ENCODE measurements around the gene DNAI4. TPM values are rescaled to one million over a fixed set of nuclear protein-coding genes. Genes with fewer than 3 reads are reported as not detected.
"Not testable (repeated sequence)": the region's sequence is repeated elsewhere in the genome, so short reads cannot be mapped to it uniquely, and the experiment has no call there.

Gene DNAI4
- total and polyA plus RNA-seq, 4 donors, result 0.63 to 24.2 (median 11.9) TPM

DNA sequence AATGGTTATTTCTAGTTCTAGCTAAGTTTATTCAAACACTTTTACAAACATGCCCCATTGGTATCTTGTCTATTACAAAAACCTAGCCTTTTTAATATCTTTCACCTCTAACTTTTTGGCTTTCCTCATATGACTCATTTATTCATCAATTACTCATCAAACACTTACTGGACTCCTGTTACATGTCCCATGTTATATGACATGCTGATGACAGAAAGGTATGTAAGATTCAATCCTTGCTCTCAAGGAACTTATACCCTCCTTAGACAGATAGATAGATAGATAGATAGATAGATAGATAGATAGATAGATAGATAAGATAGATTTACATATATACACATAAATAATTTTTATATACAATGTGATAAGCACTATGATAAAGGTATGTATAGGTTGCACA, 89.7 kb downstream of the DNAI4 start:
- DNase-seq, result no peak
- no peak for ATAC-seq (ENCODE audit: low FRiP score)
- H3K27me3 ChIP-seq (ENCODE audit: control insufficient read depth in 1 of 2, insufficient read depth in 2 of 2, low read length in 1 of 2), result no peaks in the 10 kb centered on the region
- intact Hi-C loops (cut with DNase I), result no loop called here
- H3K4me1 ChIP-seq (ENCODE audit: control insufficient read depth in 1 of 2, insufficient read depth in 2 of 2, low read length in 2 of 2), result no peaks in the 10 kb centered on the region
- no peak overlapping the region for H3K27ac ChIP-seq (ENCODE audit: low read depth in 1 of 2, low read length in 2 of 2)
- H3K9me3 ChIP-seq (ENCODE audit: control insufficient read depth, low read length), result no peaks in the 10 kb centered on the region
- no peaks in the 10 kb centered on the region for H3K36me3 ChIP-seq (ENCODE audit: control insufficient read depth in 1 of 2, insufficient read depth in 2 of 2, low read length in 1 of 2)
- H3K4me3 ChIP-seq (ENCODE audit: low read length in 2 of 2), result no peak overlapping the region

DNA sequence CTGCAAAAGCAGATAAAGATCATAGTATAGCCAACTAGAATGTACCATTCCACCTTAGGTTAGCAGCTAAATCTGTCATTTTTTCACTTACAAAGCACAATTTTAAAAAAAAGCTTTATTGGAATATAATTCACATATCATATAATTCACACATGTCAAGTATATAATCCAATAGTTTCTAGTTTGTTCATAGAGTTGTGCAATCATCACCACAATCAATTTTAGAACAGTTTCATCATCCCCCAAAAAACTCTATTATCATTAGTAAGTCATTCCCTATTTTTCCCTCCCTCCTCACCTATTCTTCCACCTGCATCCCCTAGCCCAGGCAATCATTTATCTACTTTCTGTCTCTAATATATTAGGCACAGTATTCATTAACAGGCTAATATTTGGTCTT, 91.5 kb downstream of the DNAI4 start:
- DNase-seq, result no peak
- no peaks in the 10 kb centered on the region for H3K9me3 ChIP-seq (ENCODE audit: control insufficient read depth, low read length)
- intact Hi-C loops (cut with DNase I), result no loop called here
- no peaks in the 10 kb centered on the region for H3K4me1 ChIP-seq (ENCODE audit: control insufficient read depth in 1 of 2, insufficient read depth in 2 of 2, low read length in 2 of 2)
- no peak overlapping the region for H3K4me3 ChIP-seq (ENCODE audit: low read length in 2 of 2)
- H3K36me3 ChIP-seq (ENCODE audit: control insufficient read depth in 1 of 2, insufficient read depth in 2 of 2, low read length in 1 of 2), result no peaks in the 10 kb centered on the region
- no peaks in the 10 kb centered on the region for H3K27me3 ChIP-seq (ENCODE audit: control insufficient read depth in 1 of 2, insufficient read depth in 2 of 2, low read length in 1 of 2)
- H3K27ac ChIP-seq (ENCODE audit: low read depth in 1 of 2, low read length in 2 of 2), result no peak overlapping the region
- ATAC-seq (ENCODE audit: low FRiP score), result no peak

DNA sequence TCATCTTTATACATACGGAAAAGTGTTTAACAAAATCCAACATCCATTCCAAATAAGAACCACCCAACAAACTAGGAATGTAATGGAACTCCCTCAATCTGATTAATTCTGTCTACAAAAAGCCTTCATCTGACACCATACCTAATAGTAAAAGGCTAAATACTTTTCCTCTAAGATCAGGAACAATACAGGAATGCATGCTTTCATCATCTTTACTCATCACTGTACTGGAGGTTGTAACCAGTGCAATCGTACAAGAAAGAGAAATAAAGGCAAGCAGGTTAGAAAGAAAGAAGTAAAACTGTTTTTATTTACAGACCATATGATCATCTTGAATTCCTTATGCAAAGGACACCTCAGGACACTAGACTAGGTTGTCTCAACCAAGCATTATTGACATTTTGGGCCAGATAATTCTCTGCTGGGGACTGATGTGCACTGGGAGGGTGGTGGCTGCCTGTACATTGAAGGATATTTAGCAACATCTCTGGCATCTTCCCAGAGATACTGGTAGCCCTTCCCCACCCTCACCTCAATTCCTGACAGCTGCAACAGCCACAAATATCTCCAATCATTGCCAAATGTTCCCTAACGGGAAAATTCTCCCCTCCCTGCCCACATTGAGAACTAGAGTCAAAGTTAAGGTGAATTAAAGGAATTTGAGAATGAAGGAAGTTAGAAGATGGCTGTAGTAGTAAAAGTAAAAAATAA, 93.0 kb downstream of the DNAI4 start:
- no peak for ATAC-seq (ENCODE audit: low FRiP score)

DNA sequence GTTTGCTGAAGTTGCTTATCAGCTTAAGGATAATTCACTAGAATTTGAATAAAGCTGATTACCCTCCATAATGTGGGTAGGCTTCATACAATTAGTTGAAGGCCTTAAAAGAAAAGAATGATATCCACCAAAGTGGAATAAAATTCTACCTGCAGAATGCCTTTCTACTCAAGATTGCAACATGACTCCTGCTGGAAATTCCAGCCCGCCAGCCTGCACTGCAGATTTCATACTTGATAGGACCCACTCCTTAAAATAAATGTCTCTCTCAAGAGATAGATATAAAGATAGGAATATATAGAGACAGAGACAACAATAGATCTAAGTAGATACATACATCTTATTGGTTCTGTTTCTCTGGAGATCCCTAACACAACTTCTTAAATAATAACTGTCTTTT, 99.9 kb downstream of the DNAI4 start:
- DNase-seq (no peak), ATAC-seq (ENCODE audit: low FRiP score) (no peak)
- no peaks in the 10 kb centered on the region for H3K36me3 ChIP-seq (ENCODE audit: control insufficient read depth in 1 of 2, insufficient read depth in 2 of 2, low read length in 1 of 2)
- no peaks in the 10 kb centered on the region for H3K4me1 ChIP-seq (ENCODE audit: control insufficient read depth in 1 of 2, insufficient read depth in 2 of 2, low read length in 2 of 2)
- H3K9me3 ChIP-seq (ENCODE audit: control insufficient read depth, low read length), result no peaks in the 10 kb centered on the region
- WGBS, 2 donors, result 96 to 100% methylated on average over 1 of the region's 1 CpG
- intact Hi-C loops (cut with DNase I), result no loop called here
- H3K27me3 ChIP-seq (ENCODE audit: control insufficient read depth in 1 of 2, insufficient read depth in 2 of 2, low read length in 1 of 2), result no peaks in the 10 kb centered on the region
- no peak overlapping the region for H3K27ac ChIP-seq (ENCODE audit: low read depth in 1 of 2, low read length in 2 of 2)
- no peak overlapping the region for H3K4me3 ChIP-seq (ENCODE audit: low read length in 2 of 2)

More for the DNA sequence above, 93.0 kb downstream of the DNAI4 start:
- no peak for DNase-seq
- H3K36me3 ChIP-seq (ENCODE audit: control insufficient read depth in 1 of 2, insufficient read depth in 2 of 2, low read length in 1 of 2), result no peaks in the 10 kb centered on the region
- H3K9me3 ChIP-seq (ENCODE audit: control insufficient read depth, low read length), result no peaks in the 10 kb centered on the region
- H3K27me3 ChIP-seq (ENCODE audit: control insufficient read depth in 1 of 2, insufficient read depth in 2 of 2, low read length in 1 of 2), result no peaks in the 10 kb centered on the region
- no peak overlapping the region for H3K27ac ChIP-seq (ENCODE audit: low read depth in 1 of 2, low read length in 2 of 2)
- no peak overlapping the region for H3K4me3 ChIP-seq (ENCODE audit: low read length in 2 of 2)
- WGBS, 2 donors, result 77 to 81% methylated on average over 3 of the region's 3 CpGs
- intact Hi-C loops (cut with DNase I), result no loop called here
- H3K4me1 ChIP-seq (ENCODE audit: control insufficient read depth in 1 of 2, insufficient read depth in 2 of 2, low read length in 2 of 2), result no peaks in the 10 kb centered on the region

DNA sequence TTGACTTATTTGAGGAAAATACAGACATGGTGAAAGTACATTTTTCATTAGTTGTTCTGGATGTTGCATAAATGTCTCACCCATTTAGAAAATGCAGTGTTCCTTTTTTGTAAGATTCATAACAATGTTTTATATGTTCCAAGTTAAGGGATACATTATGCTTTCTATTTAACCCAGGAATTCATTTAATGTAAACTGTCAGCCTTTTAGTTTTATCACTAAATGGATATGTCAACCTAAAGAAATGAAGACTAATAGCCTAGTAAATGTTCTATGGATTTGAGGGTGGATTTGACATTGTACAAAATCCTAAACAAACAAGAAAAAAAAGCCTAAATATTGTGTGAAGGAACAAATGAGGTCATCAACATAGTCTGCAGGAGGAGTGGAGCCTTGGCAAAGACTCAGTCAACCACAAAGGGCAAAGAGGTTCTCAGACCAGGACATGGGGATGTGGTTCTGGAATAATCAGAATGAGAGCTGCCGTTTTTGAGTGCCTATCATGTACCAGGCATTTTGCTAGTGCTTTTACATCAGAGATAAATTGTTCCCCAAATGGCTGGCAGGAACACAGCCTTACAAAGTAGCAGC, 114.8 kb downstream of the DNAI4 start:
- no peak for ATAC-seq (ENCODE audit: low FRiP score)

DNA sequence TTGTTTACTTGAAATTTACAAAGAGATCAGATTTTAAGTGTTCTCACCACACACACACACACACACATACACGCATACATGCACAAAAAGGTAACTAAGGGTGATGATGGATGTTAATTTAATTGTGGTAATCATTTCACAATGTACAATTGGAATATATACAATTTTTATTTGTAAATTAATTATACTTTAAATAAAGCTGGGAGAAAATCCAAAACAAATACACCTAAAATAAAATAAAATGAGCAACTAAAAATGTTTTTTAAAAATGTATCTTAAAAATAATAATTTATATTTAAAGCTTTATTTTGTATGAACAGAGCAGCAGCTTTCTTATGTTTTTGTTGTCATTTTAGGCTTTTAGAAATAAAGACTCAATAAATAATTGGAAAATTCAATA, 115.4 kb downstream of the DNAI4 start:
- 87 to 94% methylated on average over 1 of the region's 1 CpG for WGBS, 2 donors
- no peaks in the 10 kb centered on the region for H3K27me3 ChIP-seq (ENCODE audit: control insufficient read depth in 1 of 2, insufficient read depth in 2 of 2, low read length in 1 of 2)
- DNase-seq, result no peak
- intact Hi-C loops (cut with DNase I), result no loop called here
- H3K36me3 ChIP-seq (ENCODE audit: control insufficient read depth in 1 of 2, insufficient read depth in 2 of 2, low read length in 1 of 2), result no peaks in the 10 kb centered on the region
- peaks cover under 1% of the 10 kb centered on the region for H3K9me3 ChIP-seq (ENCODE audit: control insufficient read depth, low read length)
- no peak overlapping the region for H3K4me3 ChIP-seq (ENCODE audit: low read length in 2 of 2)
- H3K4me1 ChIP-seq (ENCODE audit: control insufficient read depth in 1 of 2, insufficient read depth in 2 of 2, low read length in 2 of 2), result no peaks in the 10 kb centered on the region
- H3K27ac ChIP-seq (ENCODE audit: low read depth in 1 of 2, low read length in 2 of 2), result no peak overlapping the region
- no peak for ATAC-seq (ENCODE audit: low FRiP score)

More for the DNA sequence above, 114.8 kb downstream of the DNAI4 start:
- WGBS, 2 donors, result 34 to 73% methylated on average over 1 of the region's 1 CpG
- Histone ChIP-seq H3K9me3 (ENCODE audit: control insufficient read depth, low read length) (no peaks in the 10 kb centered on the region), H3K27ac (ENCODE audit: low read depth in 1 of 2, low read length in 2 of 2) (no peak overlapping the region), H3K4me3 (ENCODE audit: low read length in 2 of 2) (no peak overlapping the region), H3K27me3 (ENCODE audit: control insufficient read depth in 1 of 2, insufficient read depth in 2 of 2, low read length in 1 of 2) (no peaks in the 10 kb centered on the region), H3K36me3 (ENCODE audit: control insufficient read depth in 1 of 2, insufficient read depth in 2 of 2, low read length in 1 of 2) (no peaks in the 10 kb centered on the region), H3K4me1 (ENCODE audit: control insufficient read depth in 1 of 2, insufficient read depth in 2 of 2, low read length in 2 of 2) (no peaks in the 10 kb centered on the region)
- no peak for DNase-seq
- intact Hi-C loops (cut with DNase I), result no loop called here

DNA sequence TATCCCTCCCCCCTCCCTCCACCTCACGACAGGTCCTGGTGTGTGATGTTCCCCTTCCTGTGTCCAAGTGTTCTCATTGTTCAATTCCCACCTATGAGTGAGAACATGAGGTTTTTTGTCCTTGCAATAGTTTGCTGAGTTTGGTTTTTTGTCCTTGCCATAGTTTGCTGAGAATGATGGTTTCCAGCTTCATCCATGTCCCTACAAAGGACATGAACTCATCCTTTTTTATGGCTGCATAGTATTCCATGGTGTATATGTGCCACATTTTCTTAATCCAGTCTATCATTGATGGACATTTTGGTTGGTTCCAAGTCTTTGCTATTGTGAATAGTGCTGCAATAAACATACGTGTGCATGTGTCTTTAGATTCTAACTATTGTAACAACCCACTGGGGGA, 128.8 kb downstream of the DNAI4 start:
- H3K4me3 ChIP-seq (ENCODE audit: low read length in 2 of 2); H3K27ac ChIP-seq (ENCODE audit: low read depth in 1 of 2, low read length in 2 of 2); intact Hi-C loops (cut with DNase I); H3K9me3 ChIP-seq (ENCODE audit: control insufficient read depth, low read length); H3K36me3 ChIP-seq (ENCODE audit: control insufficient read depth in 1 of 2, insufficient read depth in 2 of 2, low read length in 1 of 2); ATAC-seq (ENCODE audit: low FRiP score); DNase-seq; H3K27me3 ChIP-seq (ENCODE audit: control insufficient read depth in 1 of 2, insufficient read depth in 2 of 2, low read length in 1 of 2); H3K4me1 ChIP-seq (ENCODE audit: control insufficient read depth in 1 of 2, insufficient read depth in 2 of 2, low read length in 2 of 2): not testable (repeated sequence)
- 90% methylated on average over 2 of the region's 2 CpGs for WGBS, 2 donors

DNA sequence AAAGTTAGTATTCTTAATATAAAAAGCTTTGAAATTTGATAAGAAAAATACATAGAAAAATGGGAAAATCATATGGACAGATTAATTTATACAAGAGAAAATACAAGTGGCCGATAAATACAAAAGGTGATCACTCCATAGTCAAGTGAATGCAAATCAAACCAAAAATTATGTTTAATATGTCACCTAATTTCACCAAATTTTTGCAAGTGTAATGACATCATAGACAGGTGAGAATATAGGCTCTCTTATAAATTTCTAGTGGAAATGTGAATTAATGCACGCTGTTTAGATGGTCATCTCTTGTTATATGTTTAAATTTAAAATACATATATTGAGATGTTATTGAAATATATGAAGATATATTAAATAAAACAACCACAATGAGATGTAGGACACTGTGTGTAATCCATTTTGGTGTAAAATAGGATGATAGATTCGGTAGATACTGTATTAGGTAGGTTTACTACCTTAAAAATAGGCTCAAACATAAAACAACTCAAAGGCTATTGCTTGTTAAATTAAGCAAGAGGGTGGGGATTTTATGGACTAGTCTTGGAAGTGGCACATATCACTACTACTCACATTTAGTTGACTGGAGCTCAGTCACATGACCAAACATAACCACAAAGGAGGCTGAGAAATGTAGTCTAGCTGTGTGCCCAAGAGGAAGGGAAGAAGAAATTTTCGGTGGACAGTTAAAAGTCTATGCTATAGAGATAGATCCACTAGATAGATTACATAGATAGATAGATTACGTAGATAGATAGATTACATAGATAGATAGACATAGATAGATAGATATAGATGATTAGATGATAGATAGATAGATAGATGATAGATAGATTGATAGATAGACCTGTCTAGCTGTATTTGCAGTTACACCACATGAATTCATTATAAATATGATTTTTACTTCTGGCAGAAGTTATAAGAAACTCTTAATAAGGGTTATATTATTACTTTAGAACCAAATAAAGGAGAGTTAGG, 132.7 kb downstream of the DNAI4 start:
- Histone ChIP-seq H3K27ac (ENCODE audit: low read depth in 1 of 2, low read length in 2 of 2) (no peak overlapping the region), H3K36me3 (ENCODE audit: control insufficient read depth in 1 of 2, insufficient read depth in 2 of 2, low read length in 1 of 2) (no peaks in the 10 kb centered on the region), H3K27me3 (ENCODE audit: control insufficient read depth in 1 of 2, insufficient read depth in 2 of 2, low read length in 1 of 2) (no peaks in the 10 kb centered on the region), H3K4me3 (ENCODE audit: low read length in 2 of 2) (no peak overlapping the region), H3K9me3 (ENCODE audit: control insufficient read depth, low read length) (no peaks in the 10 kb centered on the region), H3K4me1 (ENCODE audit: control insufficient read depth in 1 of 2, insufficient read depth in 2 of 2, low read length in 2 of 2) (no peaks in the 10 kb centered on the region)
- DNase-seq (no peak), ATAC-seq (ENCODE audit: low FRiP score) (no peak)
- intact Hi-C loops (cut with DNase I), result no loop called here
- WGBS, 2 donors, result 87 to 91% methylated on average over 5 of the region's 5 CpGs

All from aorta (tissue), 5 donors.